ENCODE measurements around the gene CACNB2. TPM values are rescaled to one million over a fixed set of nuclear protein-coding genes. Genes with fewer than 3 reads are reported as not detected.

The CACNB2 gene
- total RNA-seq, 4 donors from 2014 or later = 0.13 to 1.5 (median 0.18) TPM; not detected in 1

DNA sequence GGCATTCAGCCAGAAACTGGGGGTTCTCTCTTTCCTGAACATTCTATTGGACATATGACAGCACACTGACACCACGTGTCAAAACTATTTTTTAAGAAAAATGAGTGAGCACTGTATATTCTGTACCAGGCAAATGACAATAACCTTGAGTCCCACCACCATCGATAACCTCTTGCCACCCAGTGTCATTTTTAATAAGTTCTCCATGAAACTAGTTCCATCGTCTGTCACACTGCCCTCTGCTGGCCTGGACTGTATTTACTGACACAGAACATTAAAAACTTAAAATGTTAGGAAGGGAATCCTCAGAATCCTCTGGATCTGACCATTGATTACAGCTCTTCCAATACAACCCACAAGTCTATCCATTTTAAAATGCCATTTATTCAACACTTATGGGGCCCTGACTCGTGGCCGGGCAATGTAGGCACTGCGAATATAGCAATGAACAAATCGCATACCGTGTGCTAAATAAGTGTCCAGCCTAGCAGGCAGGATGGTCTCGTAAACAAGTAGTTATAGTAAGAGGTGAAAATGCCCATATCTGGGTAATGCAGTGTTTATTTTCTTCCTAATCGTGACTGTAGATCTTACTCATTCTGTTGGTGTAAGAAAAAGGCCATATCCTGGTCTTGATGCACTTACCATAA is 35.9 kb upstream of the CACNB2 start:
- Histone ChIP-seq H3K4me1 (no peaks in the 10 kb centered on the region), H3K9me3 (no peaks in the 10 kb centered on the region), H3K27me3 (no peaks in the 10 kb centered on the region), H3K4me3 (no peak overlapping the region), H3K36me3 (no peaks in the 10 kb centered on the region), H3K27ac (no peak overlapping the region)
- DNase-seq (peak in 1 of 2 donors; percentile 5), ATAC-seq (no peak)
- intact Hi-C loops (cut with DNase I; ENCODE audit: low total_unique reads) (no loop called here), in situ Hi-C loops (cut with MboI; ENCODE audit: low sequenced_read_pairs in 4 of 4) (loop anchor here in 1 of 4 donors (25.0 kb wide), 1 partner anchor 492 kb away; the partner anchor contains the start of gene HACD1)
- TF ChIP-seq, protein P1, sequence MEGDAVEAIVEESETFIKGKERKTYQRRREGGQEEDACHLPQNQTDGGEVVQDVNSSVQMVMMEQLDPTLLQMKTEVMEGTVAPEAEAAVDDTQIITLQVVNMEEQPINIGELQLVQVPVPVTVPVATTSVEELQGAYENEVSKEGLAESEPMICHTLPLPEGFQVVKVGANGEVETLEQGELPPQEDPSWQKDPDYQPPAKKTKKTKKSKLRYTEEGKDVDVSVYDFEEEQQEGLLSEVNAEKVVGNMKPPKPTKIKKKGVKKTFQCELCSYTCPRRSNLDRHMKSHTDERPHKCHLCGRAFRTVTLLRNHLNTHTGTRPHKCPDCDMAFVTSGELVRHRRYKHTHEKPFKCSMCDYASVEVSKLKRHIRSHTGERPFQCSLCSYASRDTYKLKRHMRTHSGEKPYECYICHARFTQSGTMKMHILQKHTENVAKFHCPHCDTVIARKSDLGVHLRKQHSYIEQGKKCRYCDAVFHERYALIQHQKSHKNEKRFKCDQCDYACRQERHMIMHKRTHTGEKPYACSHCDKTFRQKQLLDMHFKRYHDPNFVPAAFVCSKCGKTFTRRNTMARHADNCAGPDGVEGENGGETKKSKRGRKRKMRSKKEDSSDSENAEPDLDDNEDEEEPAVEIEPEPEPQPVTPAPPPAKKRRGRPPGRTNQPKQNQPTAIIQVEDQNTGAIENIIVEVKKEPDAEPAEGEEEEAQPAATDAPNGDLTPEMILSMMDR (IDR thresholded peaks at IDR 0.05 in 4 of 5, conservative IDR thresholded peaks at IDR 0.05 in 1 of 5) = peak in 2 of 5 experiments; percentile 35 to 39
- no peak for TF ChIP-seq POLR2A (IDR thresholded peaks at IDR 0.05)

DNA sequence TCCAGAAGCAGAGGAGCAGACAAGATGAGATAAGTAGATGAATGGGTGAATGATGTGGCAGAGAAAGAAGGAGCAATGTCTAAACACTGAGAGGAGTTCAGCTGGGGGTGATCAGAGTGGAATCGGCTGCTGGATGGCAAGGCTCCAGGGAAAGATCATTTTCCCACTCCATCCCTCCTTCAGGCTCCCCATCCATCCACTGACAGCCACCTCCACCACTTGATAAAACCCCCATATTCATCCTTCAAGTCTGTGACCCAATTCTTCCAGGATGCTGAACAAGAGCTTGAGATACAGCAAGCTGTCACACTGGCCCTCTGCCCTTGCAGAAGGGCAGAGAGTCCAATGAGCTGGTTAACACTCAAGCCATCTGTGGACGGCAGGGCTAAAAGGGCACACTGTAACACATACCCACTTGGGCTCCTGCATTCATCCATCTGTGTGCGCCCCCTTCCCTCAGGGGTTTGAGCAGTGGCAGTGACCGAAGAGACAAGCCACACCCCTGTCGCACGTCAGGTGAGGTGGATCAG is 30.8 kb upstream of the CACNB2 start:
- no peaks in the 10 kb centered on the region for H3K4me1 ChIP-seq
- H3K4me3 ChIP-seq = no peak overlapping the region
- H3K27me3 ChIP-seq = no peaks in the 10 kb centered on the region
- no peak overlapping the region for H3K27ac ChIP-seq
- TF ChIP-seq POLR2A (IDR thresholded peaks at IDR 0.05) = no peak
- TF ChIP-seq, protein P1 (IDR thresholded peaks at IDR 0.05 in 4 of 5, conservative IDR thresholded peaks at IDR 0.05 in 1 of 5) = no peak
- no peaks in the 10 kb centered on the region for H3K36me3 ChIP-seq
- intact Hi-C loops (cut with DNase I; ENCODE audit: low total_unique reads) (no loop called here), in situ Hi-C loops (cut with MboI; ENCODE audit: low sequenced_read_pairs in 4 of 4) (loop anchor here in 1 of 4 donors (25.0 kb wide), 1 partner anchor 497 kb away; the partner anchor contains the start of gene HACD1)
- H3K9me3 ChIP-seq = no peaks in the 10 kb centered on the region
- DNase-seq = no peak
- ATAC-seq = no peak

- H3K36me3 ChIP-seq = no peaks in the 10 kb centered on the region
- ATAC-seq = no peak
- intact Hi-C loops (cut with DNase I; ENCODE audit: low total_unique reads) (no loop called here), in situ Hi-C loops (cut with MboI; ENCODE audit: low sequenced_read_pairs in 4 of 4) (loop anchor here in 1 of 4 donors (25.0 kb wide), 1 partner anchor 502 kb away; the partner anchor contains the start of gene HACD1)
- no peak overlapping the region for H3K27ac ChIP-seq
- DNase-seq = no peak
- no peaks in the 10 kb centered on the region for H3K4me1 ChIP-seq
- H3K9me3 ChIP-seq = no peaks in the 10 kb centered on the region
- TF ChIP-seq, protein P1 (IDR thresholded peaks at IDR 0.05 in 4 of 5, conservative IDR thresholded peaks at IDR 0.05 in 1 of 5) = no peak
- no peak for TF ChIP-seq POLR2A (IDR thresholded peaks at IDR 0.05)
- H3K27me3 ChIP-seq = no peaks in the 10 kb centered on the region
- no peak overlapping the region for H3K4me3 ChIP-seq
Measured at GRCh38 chr10:18113881-18114280, 26.3 kb upstream of the CACNB2 start.

DNA sequence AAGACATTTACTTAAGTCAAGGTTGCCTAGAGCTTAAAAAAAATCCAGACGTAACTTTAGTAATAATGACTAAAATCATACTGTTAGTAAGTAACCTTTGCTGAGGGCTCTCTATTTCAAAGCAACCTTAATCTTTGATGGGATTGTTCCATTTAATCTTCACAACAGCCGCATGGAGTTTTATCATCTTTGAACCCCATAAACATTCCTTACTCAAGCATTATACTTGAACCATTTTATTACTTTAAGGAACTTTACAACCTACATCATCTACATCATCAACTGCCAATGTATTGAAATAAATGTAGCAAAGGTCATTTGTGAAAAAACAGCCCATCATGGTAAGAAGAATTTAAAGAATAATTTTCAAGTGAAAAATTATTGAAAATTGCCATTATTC is 22.9 kb upstream of the CACNB2 start:
- ATAC-seq (no peak), DNase-seq (no peak)
- Histone ChIP-seq H3K36me3 (no peaks in the 10 kb centered on the region), H3K27ac (no peak overlapping the region), H3K4me1 (no peaks in the 10 kb centered on the region), H3K9me3 (no peaks in the 10 kb centered on the region), H3K27me3 (no peaks in the 10 kb centered on the region), H3K4me3 (no peak overlapping the region)
- in situ Hi-C loops (cut with MboI; ENCODE audit: low sequenced_read_pairs in 4 of 4) (loop anchor here in 1 of 4 donors (25.0 kb wide), 1 partner anchor 505 kb away; the partner anchor contains the start of gene HACD1), intact Hi-C loops (cut with DNase I; ENCODE audit: low total_unique reads) (no loop called here)
- TF ChIP-seq, protein P1 (IDR thresholded peaks at IDR 0.05 in 4 of 5, conservative IDR thresholded peaks at IDR 0.05 in 1 of 5) = no peak
- TF ChIP-seq POLR2A (IDR thresholded peaks at IDR 0.05) = no peak

Measured in gastrocnemius medialis (tissue), 4 donors.